H1 (cell line): ENCODE results near the gene PNPLA4. TPM values are rescaled to one million over a fixed set of nuclear protein-coding genes. Genes with fewer than 3 reads are reported as not detected.

Experiments
- CTCF ChIA-PET: fragments of 300-600 bp; sonication (Branson Sonifier 250); formaldehyde crosslinking; loops from one replicate; lab custom pipeline; 2021; ENCODE audit not compliant: partially characterized antibody; lab: Charles Lee
- POLR2A ChIA-PET: fragments of 300-600 bp; sonication (Branson Sonifier 250); formaldehyde crosslinking; loops from one replicate; lab custom pipeline; 2021; ENCODE audit warnings: inconsistent platforms; ENCODE audit not compliant: partially characterized antibody; lab: Charles Lee
- DNase-seq, 2 experiments: peaks; one replicate each; pipeline versions ENCODE4 v3.0.0 to v3.0.0-alpha.2; 2010 to 2022; ENCODE audit warnings: low spot score in 2 of 2, low read depth in 1 of 2, mixed read lengths in 1 of 2
- FAIRE-seq: peaks from 2 replicates; lab custom pipeline; 2011; peaks lifted over from hg19 to GRCh38; lab: Jason Lieb, UNC
- H2AFZ ChIP-seq: 2 replicates; pipeline ENCODE4 v1.8.1; 2012; ENCODE audit warnings: low read length, inconsistent platforms
- H2AK5ac ChIP-seq: 2 replicates; pipeline ENCODE4 v1.6.1; 2013; ENCODE audit warnings: low read depth, low read length
- H2BK120ac ChIP-seq: replicated peaks from 2 replicates; pipeline ENCODE3; 2013; ENCODE audit warnings: low read depth, low read length, inconsistent platforms
- H2BK12ac ChIP-seq: 2 replicates; pipeline ENCODE4 v1.6.1; 2013; ENCODE audit warnings: low read depth, low read length
- H2BK15ac ChIP-seq: 2 replicates; pipeline ENCODE4 v1.6.1; 2013; ENCODE audit warnings: low read length
- H2BK20ac ChIP-seq: 2 replicates; pipeline ENCODE4 v1.6.1; 2013; ENCODE audit warnings: low read length
- H2BK5ac ChIP-seq: 2 replicates; pipeline ENCODE4 v1.6.1; 2013; ENCODE audit warnings: low read depth, low read length
- H3K14ac ChIP-seq: 2 replicates; pipeline ENCODE4 v1.6.1; 2013; ENCODE audit warnings: inconsistent platforms; ENCODE audit not compliant: insufficient read length
- H3K18ac ChIP-seq: 2 replicates; pipeline ENCODE4 v1.6.1; 2013; ENCODE audit warnings: low read length; ENCODE audit errors: extremely low read depth
- H3K23ac ChIP-seq: 2 replicates; pipeline ENCODE4 v1.6.1; 2013; ENCODE audit warnings: inconsistent platforms; ENCODE audit not compliant: insufficient read length
- H3K23me2 ChIP-seq: 2 replicates; pipeline ENCODE4 v1.6.1; 2013; ENCODE audit warnings: low read depth, low read length
- H3K27ac ChIP-seq: 2 replicates; pipeline ENCODE4 v1.6.1; 2011; ENCODE audit warnings: low read depth, low read length, inconsistent platforms
- H3K27me3 ChIP-seq, 4 experiments: replicated peaks in 1 of 4; 1 replicate in 1 of 4; 2 replicates in 3 of 4; pipeline versions ENCODE4 v1.6.1 to v1.8.1; 2011 to 2013; ENCODE audit warnings: low read length in 3 of 4, mild to moderate bottlenecking in 3 of 4, inconsistent platforms in 2 of 4, mixed read lengths in 2 of 4, moderate library complexity in 1 of 4; ENCODE audit not compliant: control insufficient read depth in 3 of 4, insufficient read depth in 3 of 4; ENCODE audit errors: extremely low read depth in 1 of 4
- H3K36me3 ChIP-seq, 4 experiments: 2 replicates each; pipeline versions ENCODE4 v1.6.1 to v1.8.1; 2011 to 2013; ENCODE audit warnings: mild to moderate bottlenecking in 4 of 4, low read length in 3 of 4, moderate library complexity in 2 of 4, control low read depth in 1 of 4, inconsistent platforms in 1 of 4; ENCODE audit not compliant: insufficient read depth in 4 of 4, control insufficient read depth in 2 of 4
- H3K4ac ChIP-seq: replicated peaks from 2 replicates; pipeline ENCODE3; 2013; ENCODE audit warnings: low read length, low read depth, mixed read lengths, inconsistent platforms; ENCODE audit not compliant: insufficient read length
- H3K4me1 ChIP-seq, 4 experiments: replicated peaks in 1 of 4; 1 replicate in 1 of 4; 2 replicates in 3 of 4; pipeline versions ENCODE4 v1.6.1 to v1.8.1; 2011 to 2013; ENCODE audit warnings: low read length in 3 of 4, inconsistent platforms in 2 of 4, mixed read lengths in 1 of 4; ENCODE audit not compliant: insufficient read depth in 4 of 4, control insufficient read depth in 3 of 4
- H3K4me2 ChIP-seq, 2 experiments: 2 replicates each; pipeline versions ENCODE4 v1.6.1 to v1.8.1; 2011 to 2013; ENCODE audit warnings: low read depth in 2 of 2, low read length in 2 of 2, control low read depth in 1 of 2, inconsistent platforms in 1 of 2, mild to moderate bottlenecking in 1 of 2; ENCODE audit not compliant: insufficient read depth in 1 of 2
- H3K4me3 ChIP-seq, 4 experiments: fragments of 200-600, 300-600 bp in 1 of 4; sonication (generic), shearing (Covaris generic), sonication (Bioruptor Twin) in 1 of 4; 2 replicates each; pipeline versions ENCODE4 v1.5.1 to v1.8.1; 2011 to 2016; ENCODE audit warnings: low read length in 4 of 4, low read depth in 3 of 4, control low read depth in 2 of 4, inconsistent platforms in 2 of 4, mild to moderate bottlenecking in 2 of 4, mixed read lengths in 1 of 4, moderate library complexity in 1 of 4; ENCODE audit not compliant: insufficient read depth in 2 of 4; ENCODE audit errors: extremely low read depth in 1 of 4
- H3K56ac ChIP-seq: replicated peaks from 2 replicates; pipeline ENCODE3; 2013; ENCODE audit warnings: low read depth, mild to moderate bottlenecking, mixed read lengths, low read length, inconsistent platforms; ENCODE audit not compliant: insufficient read length
- H3K79me1 ChIP-seq: 2 replicates; pipeline ENCODE4 v1.6.1; 2013; ENCODE audit warnings: low read depth, low read length, control low read depth
- H3K79me2 ChIP-seq, 2 experiments: 2 replicates each; pipeline versions ENCODE4 v1.6.1 to v1.8.1; 2012 to 2013; ENCODE audit warnings: low read length in 2 of 2, mild to moderate bottlenecking in 2 of 2, inconsistent platforms in 1 of 2; ENCODE audit not compliant: insufficient read depth in 2 of 2, control insufficient read depth in 1 of 2
- H3K9ac ChIP-seq, 4 experiments: replicated peaks in 1 of 4; 1 replicate in 1 of 4; 2 replicates in 3 of 4; pipeline versions ENCODE4 v1.6.1 to v1.8.1; 2011 to 2013; ENCODE audit warnings: low read depth in 3 of 4, low read length in 3 of 4, control low read depth in 2 of 4, mild to moderate bottlenecking in 2 of 4, moderate library complexity in 2 of 4, inconsistent platforms in 1 of 4; ENCODE audit errors: extremely low read depth in 1 of 4
- H3K9me3 ChIP-seq, 2 experiments: 2 replicates each; pipeline versions ENCODE4 v1.6.1 to v1.8.1; 2012 to 2013; ENCODE audit warnings: mild to moderate bottlenecking in 2 of 2, moderate library complexity in 2 of 2, control low read depth in 1 of 2, inconsistent platforms in 1 of 2, low read depth in 1 of 2, low read length in 1 of 2, mixed read lengths in 1 of 2; ENCODE audit not compliant: insufficient read depth in 2 of 2
- H4K20me1 ChIP-seq, 2 experiments: replicated peaks in 1 of 2; 2 replicates each; pipeline versions ENCODE3 to v1.8.1; 2011 to 2013; ENCODE audit warnings: inconsistent platforms in 2 of 2, low read length in 2 of 2, mild to moderate bottlenecking in 1 of 2; ENCODE audit not compliant: insufficient read depth in 2 of 2, control insufficient read depth in 1 of 2
- H4K5ac ChIP-seq: 2 replicates; pipeline ENCODE4 v1.6.1; 2013; ENCODE audit warnings: low read length, low read depth, mixed read lengths, inconsistent platforms; ENCODE audit not compliant: insufficient read length
- H4K8ac ChIP-seq: 2 replicates; pipeline ENCODE4 v1.8.0; 2013; ENCODE audit warnings: mild to moderate bottlenecking, moderate library complexity, low read length, inconsistent platforms; ENCODE audit not compliant: insufficient read depth; ENCODE audit errors: extremely low read depth
- H4K91ac ChIP-seq: replicated peaks from 2 replicates; pipeline ENCODE3; 2013; ENCODE audit warnings: low read length, mixed read lengths, inconsistent platforms; ENCODE audit not compliant: insufficient read length
- ASH2L ChIP-seq: fragments of 200-600, 300-600 bp; sonication (generic); IDR thresholded peaks from one replicate; pipeline ENCODE4 v1.7.1; 2017; ENCODE audit warnings: low read length
- EP300 ChIP-seq, 2 experiments: IDR thresholded peaks; 1 replicate in 1 of 2; 2 replicates in 1 of 2; pipeline ENCODE4 v1.6.1; 2011 to 2012; ENCODE audit warnings: low read depth in 2 of 2, low read length in 2 of 2, mild to moderate bottlenecking in 2 of 2, borderline replicate concordance in 1 of 2, inconsistent platforms in 1 of 2, moderate library complexity in 1 of 2
- GABPA ChIP-seq: IDR thresholded peaks from 2 replicates; pipeline ENCODE4 v1.6.1; 2011; ENCODE audit warnings: mild to moderate bottlenecking, low read length, moderate library complexity, borderline replicate concordance; ENCODE audit not compliant: insufficient read depth
- WGBS, 2 experiments: shearing (Covaris generic) in 1 of 2; methylation state at CpG; one replicate each; pipeline versions ENCODE4 v1.1.6 to v1.1.7; 2013 to 2015; ENCODE audit warnings: low lambda C conversion rate in 2 of 2, mixed read lengths in 2 of 2, inconsistent platforms in 1 of 2, low coverage in 1 of 2, missing lambda C conversion rate in 1 of 2; ENCODE audit not compliant: insufficient replicate concordance in 2 of 2, insufficient coverage in 1 of 2, insufficient read length in 1 of 2; ENCODE audit errors: extremely low coverage in 1 of 2, missing lambda C conversion rate in 1 of 2; 5-methylcytosine and 5-hydroxymethylcytosine counted together
- long read RNA-seq, 2 experiments: library from RNA in 1 of 2; library from capped mRNA in 1 of 2; stranded (forward); transcript quantifications; one replicate each; pipeline ENCODE4 v2.0.0, GENCODE V29; 2021; ENCODE audit warnings: inconsistent platforms in 1 of 2
- polyA minus RNA-seq, 3 experiments: library from RNA; depleted of rRNA, polyadenylated mRNA; stranded (reverse); fragments of >200 nt; gene quantifications; 1 replicate in 2 of 3; 2 replicates in 1 of 3; pipeline ENCODE4 v1.2.3, GENCODE V29; 2011
- polyA plus RNA-seq, 7 experiments: library from polyadenylated mRNA; depleted of rRNA in 3 of 7; stranded (reverse) in 5 of 7; unstranded in 2 of 7; fragments of >200 nt in 5 of 7; fragments of 200-250 nt in 2 of 7; gene quantifications; 1 replicate in 5 of 7; 2 replicates in 1 of 7; 4 replicates in 1 of 7; pipeline versions ENCODE4 v1.2.1 to v1.2.3, GENCODE V29; 2011 to 2013; ENCODE audit warnings: missing spikeins in 2 of 7, mixed read lengths in 2 of 7
- total RNA-seq: library from RNA; stranded (reverse); fragmentation: NEBNext Ultra II Directional; extraction: Animal tissue kit (Norgen Biotek cat#: 25700); gene quantifications from 2 replicates; pipeline ENCODE4 v1.2.1, GENCODE V29; 2021
- TF ChIP-seq, protein P1 (sequence below): IDR thresholded peaks from 2 replicates; pipeline ENCODE4 v1.6.1; 2012; ENCODE audit warnings: low read length, inconsistent platforms

Gene PNPLA4, protein sequence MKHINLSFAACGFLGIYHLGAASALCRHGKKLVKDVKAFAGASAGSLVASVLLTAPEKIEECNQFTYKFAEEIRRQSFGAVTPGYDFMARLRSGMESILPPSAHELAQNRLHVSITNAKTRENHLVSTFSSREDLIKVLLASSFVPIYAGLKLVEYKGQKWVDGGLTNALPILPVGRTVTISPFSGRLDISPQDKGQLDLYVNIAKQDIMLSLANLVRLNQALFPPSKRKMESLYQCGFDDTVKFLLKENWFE
- 12.8 and 14.3 TPM in 2 replicates for total RNA-seq
- polyA plus RNA-seq (2011; rRNA removed) = 17.2 and 18.2 TPM in 2 replicates
- 17.4 TPM for polyA plus RNA-seq (2011; cell fraction: cytosol; rRNA removed)
- polyA plus RNA-seq (2011; cell fraction: nucleus; rRNA removed) = 11.1 TPM
- polyA plus RNA-seq (2012, experiment 1 of 2) = 12.7 to 16.0 TPM (median 15.4 TPM) in 4 replicates
- 23.8 TPM for polyA plus RNA-seq (2012, experiment 2 of 2)
- 15.1 TPM for polyA plus RNA-seq (2013, experiment 1 of 2)
- polyA plus RNA-seq (2013, experiment 2 of 2) = 16.1 TPM
- polyA minus RNA-seq (2011; rRNA and poly(A)+ RNA removed) = 6.4 and 13.5 TPM in 2 replicates
- polyA minus RNA-seq (2011; cell fraction: cytosol; rRNA and poly(A)+ RNA removed) = 11.4 TPM
- polyA minus RNA-seq (2011; cell fraction: nucleus; rRNA and poly(A)+ RNA removed) = 4.3 TPM
- long read RNA-seq, experiment 1, transcript PNPLA4-201 (7 exons, 3,372 nt) = major isoform, 10 of 18 reads
- long read RNA-seq, experiment 1, partial matches to known transcripts = 4 of 18 reads
- long read RNA-seq, experiment 1, other reads (novel, unspliced or antisense) = 3 of 18 reads
- long read RNA-seq, experiment 2, transcript PNPLA4-201 (7 exons, 3,372 nt) = major isoform, 18 of 36 reads
- long read RNA-seq, experiment 2, partial matches to known transcripts = 1 of 36 reads
- long read RNA-seq, experiment 2, other reads (novel, unspliced or antisense) = 13 of 36 reads

DNA sequence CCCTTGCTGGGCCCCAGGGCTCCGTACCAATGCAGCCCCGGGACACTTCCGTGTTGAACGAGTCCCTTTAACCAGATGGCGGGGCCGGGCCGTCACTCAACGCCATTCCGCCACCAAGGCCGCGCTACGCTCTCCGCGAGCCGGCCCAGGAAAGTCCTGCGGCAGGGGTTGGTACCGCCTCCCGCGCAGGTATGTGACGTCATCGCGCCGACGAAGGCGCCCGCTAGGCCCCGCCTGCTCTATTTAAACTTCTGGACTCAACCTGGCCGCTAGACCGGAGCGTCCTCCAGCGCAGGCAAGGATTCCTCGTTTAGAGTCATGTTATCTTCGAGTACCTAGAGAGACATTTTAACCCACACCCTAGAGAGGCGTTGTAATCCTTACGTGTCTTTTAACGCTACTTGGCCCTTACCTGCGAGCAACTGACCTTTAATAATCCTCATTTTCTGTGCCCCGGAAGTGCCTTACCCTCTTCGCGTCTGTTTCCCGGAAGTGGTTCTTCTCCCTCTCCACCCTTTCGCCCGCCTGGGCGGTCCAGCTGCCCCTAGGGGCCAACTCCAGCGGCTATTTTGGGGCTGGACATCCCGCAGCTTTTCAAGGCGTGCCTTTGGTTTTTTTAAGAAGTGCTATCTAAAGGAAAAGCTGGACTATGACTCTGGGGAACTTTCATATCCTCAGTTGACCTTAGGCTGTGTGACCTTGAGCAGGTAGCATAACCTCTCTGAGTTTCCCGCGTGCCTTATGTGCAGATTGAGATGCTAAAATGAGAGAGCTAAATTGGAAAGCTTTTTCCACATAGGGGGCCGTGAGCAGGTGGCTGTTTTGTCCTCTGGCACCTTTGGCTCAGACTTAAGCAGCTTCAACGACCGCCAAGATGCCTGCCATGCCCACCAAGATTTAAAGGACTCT lies at the start of gene PNPLA4:
Gene PNPLA4 (minus strand): TSS at position 155 of the 909 bp plus-strand sequence. CDS start 1,294 bp downstream, outside the sequence.
- Histone ChIP-seq H4K91ac (no peak within 1 kb of the TSS), H4K8ac (peak within 1 kb of the TSS; percentile 93), H2BK120ac (no peak within 1 kb of the TSS), H3K79me2 (no peaks in the 10 kb centered on the region), H4K20me1 (no peaks in the 10 kb centered on the region), H3K4me1 (peaks cover 0 to 2% (median 0%) of the 10 kb centered on the region in 4 experiments; a peak in 1 of 7 replicates), H3K36me3 (no peaks in the 10 kb centered on the region; a peak in 1 of 8 replicates), H4K5ac (peak within 1 kb of the TSS; percentile 96), H3K23me2 (no peaks in the 10 kb centered on the region), H3K4ac (no peak within 1 kb of the TSS), H2AFZ (peak within 1 kb of the TSS; percentile 97), H2BK15ac (no peak within 1 kb of the TSS), H3K9ac (peak within 1 kb of the TSS; percentile 80 to 89 (median 84)), H3K23ac (no peak within 1 kb of the TSS), H2BK20ac (no peak within 1 kb of the TSS), H3K18ac (peak within 1 kb of the TSS; percentile 93), H3K9me3 (no peaks in the 10 kb centered on the region), H2BK12ac (0 out of 2 replicates have a peak within 1 kb of the TSS, but pooled peaks have one; percentile 50), H3K4me3 (peak within 1 kb of the TSS; percentile 71 to 96 (median 78)), H3K4me2 (peak within 1 kb of the TSS; percentile 68 to 71), H3K27ac (peak within 1 kb of the TSS; percentile 85), H3K14ac (no peak within 1 kb of the TSS), H3K79me1 (no peaks in the 10 kb centered on the region), H2BK5ac (peak within 1 kb of the TSS; percentile 91), H3K27me3 (no peaks in the 10 kb centered on the region), H2AK5ac (no peak within 1 kb of the TSS), H3K56ac (no peak within 1 kb of the TSS)
- FAIRE-seq = peak; percentile 84
- ChIA-PET POLR2A (no interaction called here), CTCF (no interaction called here)
- peak; percentile 49 to 85 for DNase-seq
- 9% methylated on average over 37 of the region's 52 CpGs; no CpG with 5 or more reads in 1 of the 2 experiments for WGBS, 2 experiments
- TF ChIP-seq GABPA (peak; percentile 86), ASH2L (peak; percentile 40), EP300 (IDR thresholded peaks at IDR 0.05; ENCODE audit: borderline replicate concordance in 1 of 2, low read depth in 2 of 2, low read length in 2 of 2) (no peak)
- TF ChIP-seq, protein P1, sequence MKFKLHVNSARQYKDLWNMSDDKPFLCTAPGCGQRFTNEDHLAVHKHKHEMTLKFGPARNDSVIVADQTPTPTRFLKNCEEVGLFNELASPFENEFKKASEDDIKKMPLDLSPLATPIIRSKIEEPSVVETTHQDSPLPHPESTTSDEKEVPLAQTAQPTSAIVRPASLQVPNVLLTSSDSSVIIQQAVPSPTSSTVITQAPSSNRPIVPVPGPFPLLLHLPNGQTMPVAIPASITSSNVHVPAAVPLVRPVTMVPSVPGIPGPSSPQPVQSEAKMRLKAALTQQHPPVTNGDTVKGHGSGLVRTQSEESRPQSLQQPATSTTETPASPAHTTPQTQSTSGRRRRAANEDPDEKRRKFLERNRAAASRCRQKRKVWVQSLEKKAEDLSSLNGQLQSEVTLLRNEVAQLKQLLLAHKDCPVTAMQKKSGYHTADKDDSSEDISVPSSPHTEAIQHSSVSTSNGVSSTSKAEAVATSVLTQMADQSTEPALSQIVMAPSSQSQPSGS = no peak
